B cell (primary cell): ENCODE results near the gene NADK2. TPM values are rescaled to one million over a fixed set of nuclear protein-coding genes. Genes with fewer than 3 reads are reported as not detected.

ENCODE experiments used
- ATAC-seq: fragments of 200-7000 bp; cut with Tn5 transposase; one replicate; pipeline ENCODE4 v1.10.0; 2021; ENCODE audit warnings: low read depth, mild to moderate bottlenecking, moderate number of reproducible peaks, moderate library complexity
- CTCF ChIA-PET: fragments of 350-600 bp; sonication (Branson Sonifier 250); formaldehyde crosslinking; loops from one replicate; lab custom pipeline; 2021; ENCODE audit warnings: antibody characterized with exemption, inconsistent platforms; lab: Charles Lee
- POLR2A ChIA-PET: fragments of 350-600 bp; sonication (Branson Sonifier 250); formaldehyde crosslinking; loops from one replicate; lab custom pipeline; 2021; ENCODE audit warnings: antibody characterized with exemption; lab: Charles Lee
- DNase-seq: peaks from one replicate; pipeline ENCODE4 v3.0.0; 2013
- H2AFZ ChIP-seq: 2 replicates; pipeline ENCODE4 v1.6.1; 2012; ENCODE audit warnings: mild to moderate bottlenecking, low read depth, low read length; ENCODE audit not compliant: insufficient read depth, poor library complexity, severe bottlenecking
- H3K27ac ChIP-seq, 2 donors: 1 replicate in 1 of 2; 2 replicates in 1 of 2; pipeline ENCODE4 v1.5.1; 2012 to 2013; ENCODE audit warnings: low read length in 2 of 2, mild to moderate bottlenecking in 2 of 2, moderate library complexity in 1 of 2
- H3K27me3 ChIP-seq, 4 experiments: fragments of 200-600 bp in 1 of 4; sonication (generic) in 1 of 4; replicated peaks in 1 of 4; 1 replicate in 2 of 4; 2 replicates in 2 of 4; pipeline versions ENCODE4 v1.6.1 to v1.7.0; 2013 to 2016; ENCODE audit warnings: low read length in 3 of 4, mild to moderate bottlenecking in 2 of 4, mixed read lengths in 1 of 4, moderate library complexity in 1 of 4; ENCODE audit not compliant: insufficient read depth in 4 of 4, control insufficient read depth in 3 of 4; ENCODE audit errors: control extremely low read depth in 1 of 4
- H3K36me3 ChIP-seq, 2 experiments: replicated peaks in 1 of 2; 1 replicate in 1 of 2; 2 replicates in 1 of 2; pipeline versions ENCODE4 v1.6.1 to v1.7.1; 2013; ENCODE audit warnings: low read length in 1 of 2; ENCODE audit not compliant: insufficient read depth in 2 of 2, control insufficient read depth in 1 of 2; ENCODE audit errors: control extremely low read depth in 1 of 2, extremely low read depth in 1 of 2
- H3K4me1 ChIP-seq, 2 donors: fragments of 200-600 bp in 1 of 2; sonication (generic) in 1 of 2; 1 replicate in 1 of 2; 2 replicates in 1 of 2; pipeline versions ENCODE4 v1.5.1 to v1.6.1; 2013 to 2017; ENCODE audit warnings: low read length in 2 of 2; ENCODE audit not compliant: control insufficient read depth in 2 of 2, insufficient read depth in 2 of 2
- H3K4me2 ChIP-seq: replicated peaks from 2 replicates; pipeline ENCODE3; 2012; ENCODE audit warnings: mild to moderate bottlenecking, low read depth, low read length; ENCODE audit not compliant: poor library complexity, severe bottlenecking
- H3K4me3 ChIP-seq, 5 experiments: fragments of 200-600 bp in 1 of 5; sonication (generic) in 1 of 5; 1 replicate in 3 of 5; 2 replicates in 2 of 5; pipeline versions ENCODE4 v1.5.1 to v1.7.0; 2011 to 2016; ENCODE audit warnings: low read length in 4 of 5, mild to moderate bottlenecking in 4 of 5, low read depth in 2 of 5, control low read depth in 1 of 5, moderate library complexity in 1 of 5; ENCODE audit not compliant: insufficient read depth in 1 of 5; ENCODE audit errors: control extremely low read depth in 1 of 5, extremely low read depth in 1 of 5
- H3K79me2 ChIP-seq: fragments of 200-600 bp; sonication (generic); one replicate; pipeline ENCODE4 v1.6.0; 2016; ENCODE audit warnings: low read length; ENCODE audit not compliant: control insufficient read depth, insufficient read depth
- H3K9ac ChIP-seq: fragments of 200-600 bp; sonication (generic); 2 replicates; pipeline ENCODE4 v1.6.1; 2017; ENCODE audit warnings: mild to moderate bottlenecking, low read length, moderate library complexity
- H3K9me3 ChIP-seq, 3 donors: one replicate each; pipeline versions ENCODE4 v1.6.1 to v1.7.1; 2013; ENCODE audit warnings: low read length in 2 of 3; ENCODE audit not compliant: control insufficient read depth in 2 of 3, insufficient read depth in 1 of 3; ENCODE audit errors: control extremely low read depth in 1 of 3
- H4K20me1 ChIP-seq: 2 replicates; pipeline ENCODE4 v1.6.0; 2012; ENCODE audit warnings: mild to moderate bottlenecking, low read length; ENCODE audit not compliant: insufficient read depth, control insufficient read depth, poor library complexity, severe bottlenecking
- H3K27ac Mint-ChIP-seq: one replicate; pipeline ENCODE4 v1.8.0; 2021; ENCODE audit warnings: mixed read lengths
- H3K27me3 Mint-ChIP-seq: one replicate; pipeline ENCODE4 v1.8.0; 2021; ENCODE audit warnings: mixed read lengths
- H3K4me1 Mint-ChIP-seq: one replicate; pipeline ENCODE4 v1.8.0; 2021; ENCODE audit warnings: mixed read lengths
- H3K4me3 Mint-ChIP-seq: one replicate; pipeline ENCODE4 v1.8.0; 2021; ENCODE audit warnings: mixed read lengths
- H3K9me3 Mint-ChIP-seq: one replicate; pipeline ENCODE4 v1.8.0; 2022; ENCODE audit warnings: mixed read lengths; ENCODE audit not compliant: insufficient read depth
- EZH2 ChIP-seq: IDR thresholded peaks from 2 replicates; pipeline ENCODE4 v1.6.1; 2012; ENCODE audit warnings: borderline replicate concordance, low read depth, mild to moderate bottlenecking, moderate library complexity, low read length; ENCODE audit not compliant: insufficient read depth, poor library complexity, severe bottlenecking
- WGBS: methylation state at CpG from one replicate; pipeline ENCODE4 v1.1.5; 2013; ENCODE audit warnings: missing lambda C conversion rate; ENCODE audit not compliant: insufficient coverage; 5-methylcytosine and 5-hydroxymethylcytosine counted together
- intact Hi-C: fragments of 100-400 bp; cut with micrococcal nuclease; formaldehyde crosslinking; loops from one replicate; pipeline ENCODE4 v1.10.0; 2022
- polyA plus RNA-seq: library from polyadenylated mRNA; depleted of rRNA; stranded (reverse); fragments of >200 nt; gene quantifications from 2 replicates; pipeline ENCODE4 v1.2.3, GENCODE V29; 2012
- total RNA-seq, 2 donors: library from RNA; stranded (reverse); fragments of 120-200 nt in 1 of 2; gene quantifications; 1 replicate in 1 of 2; 2 replicates in 1 of 2; pipeline versions ENCODE4 v1.2.3 to v1.2.4, GENCODE V29; 2013 to 2022
- TF ChIP-seq, protein P1 (sequence below): fragments of 200-600 bp; IDR thresholded peaks from one replicate; pipeline ENCODE4 v1.8.0; 2022; ENCODE audit warnings: antibody characterized with exemption, mild to moderate bottlenecking

The NADK2 gene
- total and polyA plus RNA-seq, 2 donors (not counting 1 experiment from before 2014, with no cell fraction given): 3.3 to 18.6 TPM

DNA sequence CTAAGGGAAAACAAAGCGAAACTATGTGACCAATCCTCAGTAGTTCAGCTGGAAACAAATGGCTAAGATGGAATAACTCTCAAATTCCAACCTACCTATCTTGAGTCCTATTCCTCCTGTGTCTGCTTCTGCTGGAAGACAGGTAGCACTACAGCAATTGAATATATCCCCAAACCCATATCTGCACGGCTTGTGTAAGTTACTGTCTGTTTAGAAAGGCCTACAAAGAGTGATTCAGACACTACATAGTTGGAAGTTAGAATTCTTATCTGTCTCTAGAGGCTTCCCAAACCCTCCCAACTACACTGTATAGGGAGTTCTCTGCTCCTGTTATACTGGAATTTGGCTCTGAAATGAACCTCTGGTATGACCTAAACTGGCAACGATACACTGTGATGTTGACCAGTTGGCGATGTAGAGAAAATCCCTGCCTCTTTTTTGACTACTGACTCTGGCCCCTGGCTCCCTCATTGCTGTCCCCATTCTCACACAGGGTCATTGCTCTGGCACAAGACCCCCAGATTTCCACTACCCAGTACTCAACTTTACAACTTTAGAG is 22.6 kb upstream of the NADK2 start:
- H3K9me3 Mint-ChIP-seq: no peaks in the 10 kb centered on the region
- H3K9ac ChIP-seq: no peak overlapping the region
- H3K36me3 ChIP-seq: no peaks in the 10 kb centered on the region
- H3K4me1 Mint-ChIP-seq: no peaks in the 10 kb centered on the region
- TF ChIP-seq, protein P1, sequence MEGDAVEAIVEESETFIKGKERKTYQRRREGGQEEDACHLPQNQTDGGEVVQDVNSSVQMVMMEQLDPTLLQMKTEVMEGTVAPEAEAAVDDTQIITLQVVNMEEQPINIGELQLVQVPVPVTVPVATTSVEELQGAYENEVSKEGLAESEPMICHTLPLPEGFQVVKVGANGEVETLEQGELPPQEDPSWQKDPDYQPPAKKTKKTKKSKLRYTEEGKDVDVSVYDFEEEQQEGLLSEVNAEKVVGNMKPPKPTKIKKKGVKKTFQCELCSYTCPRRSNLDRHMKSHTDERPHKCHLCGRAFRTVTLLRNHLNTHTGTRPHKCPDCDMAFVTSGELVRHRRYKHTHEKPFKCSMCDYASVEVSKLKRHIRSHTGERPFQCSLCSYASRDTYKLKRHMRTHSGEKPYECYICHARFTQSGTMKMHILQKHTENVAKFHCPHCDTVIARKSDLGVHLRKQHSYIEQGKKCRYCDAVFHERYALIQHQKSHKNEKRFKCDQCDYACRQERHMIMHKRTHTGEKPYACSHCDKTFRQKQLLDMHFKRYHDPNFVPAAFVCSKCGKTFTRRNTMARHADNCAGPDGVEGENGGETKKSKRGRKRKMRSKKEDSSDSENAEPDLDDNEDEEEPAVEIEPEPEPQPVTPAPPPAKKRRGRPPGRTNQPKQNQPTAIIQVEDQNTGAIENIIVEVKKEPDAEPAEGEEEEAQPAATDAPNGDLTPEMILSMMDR: no peak
- no peak for TF ChIP-seq EZH2
- no peaks in the 10 kb centered on the region for H3K9me3 ChIP-seq
- H3K4me1 ChIP-seq: no peaks in the 10 kb centered on the region
- no peak for DNase-seq
- peaks cover 10% of the 10 kb centered on the region for H3K27me3 Mint-ChIP-seq
- no peak overlapping the region for H3K27ac ChIP-seq
- no peak overlapping the region for H3K4me3 Mint-ChIP-seq
- H3K79me2 ChIP-seq: no peaks in the 10 kb centered on the region
- CTCF ChIA-PET: interaction anchor here (1.0 to 3.6 kb wide), 16 partner anchors 8 to 432 kb away, joined by 3 to 41 read pairs (median 6); partner anchors contain the start of genes LMBRD2, NADK2 and SKP2
- H3K4me2 ChIP-seq: no peak overlapping the region
- H3K27ac Mint-ChIP-seq: no peak overlapping the region
- intact Hi-C loops: no loop called here
- ATAC-seq: no peak
- H2AFZ ChIP-seq: no peak overlapping the region
- H3K27me3 ChIP-seq: peaks cover 0 to 5% (median 0%) of the 10 kb centered on the region in 4 experiments
- WGBS: 100% methylated on average over 3 of the region's 4 CpGs
- no peaks in the 10 kb centered on the region for H4K20me1 ChIP-seq
- POLR2A ChIA-PET: no interaction called here
- H3K4me3 ChIP-seq: no peak overlapping the region

- Histone ChIP-seq H3K4me1 (no peaks in the 10 kb centered on the region), H2AFZ (no peak overlapping the region), H3K79me2 (no peaks in the 10 kb centered on the region), H4K20me1 (no peaks in the 10 kb centered on the region), H3K4me2 (no peak overlapping the region), H3K4me3 (no peak overlapping the region), H3K27ac (no peak overlapping the region), H3K9me3 (no peaks in the 10 kb centered on the region), H3K27me3 (peaks cover 0 to 5% (median 0%) of the 10 kb centered on the region in 4 experiments), H3K36me3 (no peaks in the 10 kb centered on the region), H3K9ac (no peak overlapping the region)
- ATAC-seq (no peak), DNase-seq (no peak)
- CTCF ChIA-PET: no interaction called here
- H3K4me3 Mint-ChIP-seq: no peak overlapping the region
- intact Hi-C loops: loop anchor here (1.0 kb wide), 1 partner anchor 246 kb away; no protein-coding TSS in a partner anchor
- no peak overlapping the region for H3K27ac Mint-ChIP-seq
- WGBS: 89% methylated on average over 3 of the region's 6 CpGs
- peaks cover 10% of the 10 kb centered on the region for H3K27me3 Mint-ChIP-seq
- H3K4me1 Mint-ChIP-seq: no peaks in the 10 kb centered on the region
- H3K9me3 Mint-ChIP-seq: no peaks in the 10 kb centered on the region
- TF ChIP-seq EZH2: no peak
- TF ChIP-seq, protein P1: no peak
- POLR2A ChIA-PET: no interaction called here
Observed at GRCh38 chr5:36261186-36261585, 19.5 kb upstream of the NADK2 start.
